Islet precursor cell (in vitro differentiated cells): ENCODE data around the gene SEZ6L.
"Not testable (repeated sequence)": the region's sequence is repeated elsewhere in the genome, so short reads cannot be mapped to it uniquely, and the experiment has no call there.

Experiments used
- DNase-seq: peaks from one replicate; pipeline ENCODE4 v3.0.0-alpha.2; 2018

The SEZ6L gene

DNA sequence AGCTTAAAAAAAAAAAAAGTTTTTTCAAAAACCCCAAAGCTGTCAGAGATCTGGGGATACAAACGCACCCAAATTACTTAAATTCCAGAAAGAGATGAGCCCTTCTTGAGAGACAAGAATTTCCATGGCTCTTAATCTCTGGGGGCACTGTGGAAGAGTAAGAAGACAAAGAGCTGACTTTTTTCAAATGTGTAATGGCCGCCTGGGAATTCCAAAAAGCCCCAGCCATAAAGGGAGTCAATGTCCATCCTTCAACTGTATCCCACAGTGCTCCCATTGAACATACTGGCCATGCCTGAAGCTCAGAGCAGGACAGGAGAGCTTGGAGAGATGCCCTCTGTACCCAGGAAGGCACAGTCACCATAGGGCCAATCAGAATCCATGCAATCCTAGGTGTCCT is 222.4 kb downstream of the SEZ6L start:
- DNase-seq, result no peak

- no peak for DNase-seq
These were observed 224.7 kb downstream of the SEZ6L start for GRCh38 chr22:26393929-26394328.

DNA sequence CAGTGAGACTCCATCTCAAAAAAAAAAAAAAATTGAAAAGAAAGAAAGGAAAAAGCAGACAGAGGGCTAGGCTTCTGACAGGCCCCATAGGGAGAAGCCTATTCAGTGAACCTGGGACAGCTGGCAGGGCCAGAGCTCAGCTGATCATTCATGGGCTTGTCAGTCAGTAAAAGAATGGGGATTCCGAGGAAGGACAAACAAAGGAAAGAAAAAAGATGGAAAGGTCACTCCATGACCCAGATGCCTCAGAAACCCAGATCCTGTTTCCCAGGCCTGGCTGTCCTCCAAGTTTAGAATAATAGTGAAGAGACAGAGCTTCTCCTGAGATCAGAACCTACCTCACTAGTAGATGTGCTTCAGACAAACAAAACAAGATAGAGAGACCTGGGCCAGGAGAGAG is 225.5 kb downstream of the SEZ6L start:
- no peak for DNase-seq

DNA sequence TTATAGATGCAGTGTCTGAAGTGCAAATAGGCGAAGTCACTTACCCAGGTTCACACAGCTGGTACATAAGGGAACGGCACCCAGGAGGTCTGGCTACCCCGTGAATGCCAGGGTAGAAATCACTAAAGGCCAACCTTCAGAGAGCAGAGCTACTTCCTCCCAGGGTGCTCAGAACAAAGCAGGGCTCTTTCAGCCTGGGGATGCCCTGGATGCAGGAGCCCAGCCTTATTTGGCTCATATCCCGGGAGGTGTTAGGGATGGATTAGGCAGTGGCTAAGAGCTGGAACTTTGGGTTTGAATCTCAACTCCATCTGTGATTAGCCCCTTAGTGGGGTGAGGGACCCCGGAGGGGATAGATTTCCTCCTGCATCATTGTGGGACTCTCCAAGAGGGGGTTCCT is 226.7 kb downstream of the SEZ6L start:
- DNase-seq, result no peak

GRCh38 chr22:26398741-26399153 is 229.5 kb downstream of the SEZ6L start:
- peak; percentile 82 for DNase-seq

DNA sequence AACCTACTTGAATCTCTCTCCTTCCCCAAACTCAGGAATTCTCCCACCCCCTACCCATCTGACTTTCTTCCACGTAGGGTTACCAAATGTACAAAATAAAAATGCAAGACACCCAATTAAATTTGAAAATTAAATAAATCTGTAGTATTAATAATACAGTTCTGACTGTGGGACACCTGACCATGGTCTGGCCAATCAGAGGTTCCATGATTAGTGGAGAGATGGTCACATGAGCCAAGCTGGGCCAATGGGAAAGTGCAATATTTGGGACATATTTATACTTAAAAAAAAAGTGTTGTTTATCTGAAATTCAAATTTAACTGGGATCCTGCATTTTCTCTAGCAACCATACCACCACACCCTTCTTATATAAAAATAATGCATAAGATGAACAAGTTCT is 230.0 kb downstream of the SEZ6L start:
- DNase-seq, result no peak

DNA sequence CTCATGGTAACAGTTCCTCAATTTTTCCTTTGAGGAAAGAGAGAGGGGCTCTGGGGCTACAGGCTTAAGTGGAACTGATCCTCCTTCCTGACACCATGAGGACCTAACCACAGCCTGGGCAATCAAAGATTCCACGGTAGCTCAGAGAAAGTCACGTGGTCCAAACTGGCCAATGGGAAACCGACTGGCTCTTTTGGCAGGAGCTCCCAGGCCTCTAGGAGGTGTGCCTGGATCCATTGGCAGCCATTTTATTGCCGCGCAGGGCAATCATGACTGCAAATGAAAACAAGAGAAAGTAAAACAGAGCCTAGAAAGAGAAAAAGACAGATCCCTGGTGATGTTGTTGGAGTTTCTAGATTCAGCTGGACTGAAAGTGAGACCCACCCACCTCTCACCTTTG is 232.5 kb downstream of the SEZ6L start:
- DNase-seq, result no peak

- DNase-seq, result no peak
These were observed 235.7 kb downstream of the SEZ6L start for GRCh38 chr22:26404851-26405421.

- DNase-seq, result no peak
These were observed 236.9 kb downstream of the SEZ6L start for GRCh38 chr22:26406118-26406517.

DNA sequence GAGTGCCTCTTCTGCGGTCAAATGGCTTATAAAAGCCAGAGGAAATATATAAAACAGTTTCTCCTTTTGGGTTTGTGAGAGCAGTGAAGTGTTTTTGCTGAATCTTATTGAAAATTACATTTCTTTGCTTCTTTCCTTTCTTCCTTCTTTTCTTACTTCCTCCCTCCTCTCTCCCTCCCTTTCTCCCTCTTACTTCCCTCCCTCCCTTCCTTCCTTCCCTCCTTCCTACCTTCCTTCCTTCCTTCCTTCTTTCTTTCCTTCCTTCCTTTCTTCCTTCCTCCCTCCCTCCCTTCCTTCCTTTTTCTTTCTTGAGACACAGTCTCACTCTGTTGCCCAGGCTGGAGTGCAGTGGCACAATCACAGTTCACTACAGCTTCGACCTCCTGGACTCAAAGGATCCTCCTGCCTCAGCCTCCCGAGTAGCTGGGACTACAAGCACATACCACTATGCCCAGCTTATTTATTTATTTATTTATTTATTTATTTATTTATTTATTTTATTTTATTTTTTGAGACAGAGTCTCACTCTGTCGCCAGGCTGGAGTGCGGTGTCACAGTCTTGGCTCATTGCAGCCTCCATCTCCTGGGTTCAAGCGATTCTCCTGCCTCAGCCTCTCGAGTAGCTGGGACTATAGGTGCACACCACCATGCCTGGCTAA is 239.4 kb downstream of the SEZ6L start:
- DNase-seq, result not testable (repeated sequence)

GRCh38 chr22:26409719-26410335 is 240.6 kb downstream of the SEZ6L start:
- DNase-seq, result no peak

DNA sequence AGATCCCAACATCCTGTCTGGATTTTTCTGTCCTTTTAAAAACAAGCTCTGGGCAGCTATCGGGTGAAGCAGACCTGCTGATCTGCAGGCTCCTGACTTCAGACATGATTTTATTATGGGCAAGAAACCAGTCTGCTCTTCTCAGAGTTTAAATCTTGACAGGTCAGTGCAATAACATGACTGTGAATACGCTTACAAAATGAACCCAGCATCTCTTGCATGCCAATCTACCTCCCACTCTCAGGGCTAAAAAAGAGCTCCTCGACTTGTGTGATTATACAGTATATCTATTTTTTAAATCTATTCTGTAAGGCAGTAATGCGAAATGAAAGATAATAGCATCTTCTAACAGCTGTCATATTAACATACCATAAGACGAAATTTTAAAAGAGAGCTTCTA is 241.1 kb downstream of the SEZ6L start:
- no peak for DNase-seq

- DNase-seq, result no peak
These were observed 245.1 kb downstream of the SEZ6L start for GRCh38 chr22:26414347-26414746.

- no peak for DNase-seq
These were observed 247.0 kb downstream of the SEZ6L start for GRCh38 chr22:26416256-26416655.

DNA sequence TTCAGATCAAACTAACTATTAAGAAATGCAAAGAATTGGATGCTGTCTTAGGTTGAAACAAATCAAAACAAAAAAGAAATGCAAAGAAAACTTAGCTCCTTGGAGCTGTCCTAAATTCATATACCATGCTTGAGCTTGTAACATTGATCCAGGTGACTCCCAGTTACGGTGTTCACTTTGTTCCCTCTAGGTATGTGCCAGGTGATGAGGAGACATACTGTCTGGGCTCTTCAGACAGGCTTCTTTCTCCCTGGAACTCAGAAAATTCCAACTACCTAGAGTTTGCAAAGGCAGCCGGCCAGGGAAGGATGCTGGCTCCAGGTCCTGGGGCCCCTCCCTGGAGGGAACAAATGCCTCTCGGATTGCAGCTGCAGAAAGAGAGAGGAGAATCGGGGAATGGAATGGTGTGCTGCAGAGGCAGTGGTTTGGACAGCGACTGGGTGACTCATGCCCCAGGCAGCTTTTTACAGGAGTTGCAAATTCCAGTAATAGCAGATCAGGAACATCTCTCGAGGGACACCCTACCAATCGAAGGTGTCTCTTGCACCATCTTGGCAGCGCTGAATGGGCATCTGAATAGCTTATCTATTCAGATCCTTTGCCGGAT is 247.5 kb downstream of the SEZ6L start:
- DNase-seq, result peak; percentile 98

- no peak for DNase-seq
These were observed 248.1 kb downstream of the SEZ6L start for GRCh38 chr22:26417406-26417805.

DNA sequence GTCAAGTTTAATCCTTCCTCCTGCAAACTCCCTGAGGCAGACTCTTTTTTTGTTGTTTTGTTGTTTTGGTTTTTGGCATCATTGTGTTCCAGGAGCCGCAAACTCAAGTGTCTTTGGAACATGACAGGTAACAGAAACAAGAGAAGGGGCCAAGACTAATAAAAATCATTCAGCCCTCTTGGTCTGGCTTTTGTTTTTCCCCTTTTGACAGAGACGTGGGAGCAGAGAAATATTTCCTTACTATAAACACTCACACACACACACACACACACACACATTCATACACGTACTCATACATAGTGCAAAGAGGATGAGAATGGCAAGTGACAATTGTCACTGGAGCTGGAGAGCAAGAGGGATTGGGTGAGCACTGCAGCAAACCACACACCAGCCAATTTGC is 249.4 kb downstream of the SEZ6L start:
- no peak for DNase-seq

GRCh38 chr22:26426924-26427323 is 257.7 kb downstream of the SEZ6L start:
- no peak for DNase-seq

GRCh38 chr22:26428515-26429457 is 259.5 kb downstream of the SEZ6L start, which contains the start of gene ASPHD2:
ASPHD2 (plus strand) TSS chr22:26429260; CDS start chr22:26433616, 4,356 bp downstream.
- peak; percentile 78 for DNase-seq

- DNase-seq, result no peak
These were observed 260.4 kb downstream of the SEZ6L start for GRCh38 chr22:26429458-26430286.

GRCh38 chr22:26430600-26430999 is 261.3 kb downstream of the SEZ6L start:
- no peak for DNase-seq
